Cardiac fibroblast (primary cell): ENCODE data around the gene DOLPP1.

Experiments used
- DNase-seq, 2 donors: peaks; one replicate each; pipeline versions ENCODE4 v3.0.0 to v3.0.0-alpha.2; 2010; ENCODE audit warnings: low read depth in 2 of 2
- H3K4me3 ChIP-seq, 2 donors: replicated peaks in 1 of 2; 1 replicate in 1 of 2; 2 replicates in 1 of 2; pipeline ENCODE4 v1.5.1; 2011; ENCODE audit warnings: low read depth in 2 of 2, low read length in 2 of 2, mild to moderate bottlenecking in 2 of 2, moderate library complexity in 1 of 2
- CTCF ChIP-seq: IDR thresholded peaks from one replicate; pipeline ENCODE4 v1.5.1; 2011; ENCODE audit warnings: low read depth, mild to moderate bottlenecking, low read length, inconsistent platforms

Gene DOLPP1

GRCh38 chr9:129072171-129072570 lies 8.7 kb upstream of the DOLPP1 start:
- H3K4me3 ChIP-seq: no peak overlapping the region
- no peak for DNase-seq
- TF ChIP-seq CTCF: no peak

GRCh38 chr9:129073404-129073803 lies 7.5 kb upstream of the DOLPP1 start:
- no peak for TF ChIP-seq CTCF
- H3K4me3 ChIP-seq: no peak overlapping the region
- no peak for DNase-seq

GRCh38 chr9:129074106-129074505 lies 6.8 kb upstream of the DOLPP1 start:
- no peak for TF ChIP-seq CTCF
- no peak overlapping the region for H3K4me3 ChIP-seq
- DNase-seq: no peak

- no peak overlapping the region for H3K4me3 ChIP-seq
These were observed 4.8 kb upstream of the DOLPP1 start for GRCh38 chr9:129075996-129076639.

GRCh38 chr9:129076640-129077037 lies 4.3 kb upstream of the DOLPP1 start:
- no peak overlapping the region for H3K4me3 ChIP-seq
- DNase-seq: no peak
- TF ChIP-seq CTCF: no peak

More at GRCh38 chr9:129075996-129076639, 4.8 kb upstream of the DOLPP1 start:
- TF ChIP-seq CTCF: no peak
- DNase-seq: no peak

GRCh38 chr9:129077236-129077635 lies 3.7 kb upstream of the DOLPP1 start:
- DNase-seq: no peak
- TF ChIP-seq CTCF: no peak
- H3K4me3 ChIP-seq: no peak overlapping the region
